ENCODE results near the gene KRTAP21-1. TPM values are rescaled to one million over a fixed set of nuclear protein-coding genes. Genes with fewer than 3 reads are reported as not detected.

The KRTAP21-1 gene
- total RNA-seq, 1 experiment from 2014 or later = not detected

DNA sequence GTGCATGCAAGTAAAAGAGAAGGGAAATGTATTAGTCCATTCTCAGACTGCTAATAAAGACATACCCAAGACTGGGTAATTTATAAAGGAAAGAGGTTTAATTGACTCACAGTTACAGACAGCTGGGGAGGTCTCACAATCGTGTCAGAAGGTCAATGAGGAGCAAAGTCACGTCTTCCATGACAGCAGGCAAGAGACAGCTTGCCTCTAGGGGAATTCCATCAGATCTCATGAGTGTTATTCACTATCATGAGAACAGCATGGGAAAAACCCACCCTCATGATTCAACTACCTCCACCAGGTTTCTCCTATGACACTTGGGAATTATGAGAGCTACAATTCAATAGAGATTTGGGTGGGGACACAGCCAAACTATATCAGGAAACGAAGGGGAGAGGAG, 44.7 kb downstream of the KRTAP21-1 start:
- no peak overlapping the region for H4K91ac ChIP-seq (ENCODE audit: insufficient read length, low read depth, low read length)
- no peak overlapping the region for H4K8ac ChIP-seq (replicated peaks; ENCODE audit: insufficient read length, low read depth, low read length)
- H2AK5ac ChIP-seq (ENCODE audit: insufficient read length, low read length) = no peak overlapping the region
- no peak overlapping the region for H3K18ac ChIP-seq (ENCODE audit: insufficient read length, low read depth, low read length)
- no peaks in the 10 kb centered on the region for H4K20me1 ChIP-seq (ENCODE audit: control insufficient read depth, insufficient read depth, insufficient read length)
- Mint-ChIP-seq H3K9me3 (peaks cover 5 to 17% of the 10 kb centered on the region in 2 experiments), H3K36me3 (ENCODE audit: insufficient read depth in 1 of 3, low read depth in 3 of 3) (peaks cover 0 to 17% (median 0%) of the 10 kb centered on the region in 3 experiments; a peak in 3 of 7 replicates), H3K4me3 (no peak overlapping the region), H3K4me1 (no peaks in the 10 kb centered on the region), H3K27me3 (ENCODE audit: low read depth) (peaks cover 1% of the 10 kb centered on the region; the same call in 1 of the 2 replicates), H3K27ac (no peak overlapping the region)
- H2BK20ac ChIP-seq (ENCODE audit: low read depth, low read length, poor library complexity, severe bottlenecking) = no peak overlapping the region
- TF ChIP-seq, protein P1, sequence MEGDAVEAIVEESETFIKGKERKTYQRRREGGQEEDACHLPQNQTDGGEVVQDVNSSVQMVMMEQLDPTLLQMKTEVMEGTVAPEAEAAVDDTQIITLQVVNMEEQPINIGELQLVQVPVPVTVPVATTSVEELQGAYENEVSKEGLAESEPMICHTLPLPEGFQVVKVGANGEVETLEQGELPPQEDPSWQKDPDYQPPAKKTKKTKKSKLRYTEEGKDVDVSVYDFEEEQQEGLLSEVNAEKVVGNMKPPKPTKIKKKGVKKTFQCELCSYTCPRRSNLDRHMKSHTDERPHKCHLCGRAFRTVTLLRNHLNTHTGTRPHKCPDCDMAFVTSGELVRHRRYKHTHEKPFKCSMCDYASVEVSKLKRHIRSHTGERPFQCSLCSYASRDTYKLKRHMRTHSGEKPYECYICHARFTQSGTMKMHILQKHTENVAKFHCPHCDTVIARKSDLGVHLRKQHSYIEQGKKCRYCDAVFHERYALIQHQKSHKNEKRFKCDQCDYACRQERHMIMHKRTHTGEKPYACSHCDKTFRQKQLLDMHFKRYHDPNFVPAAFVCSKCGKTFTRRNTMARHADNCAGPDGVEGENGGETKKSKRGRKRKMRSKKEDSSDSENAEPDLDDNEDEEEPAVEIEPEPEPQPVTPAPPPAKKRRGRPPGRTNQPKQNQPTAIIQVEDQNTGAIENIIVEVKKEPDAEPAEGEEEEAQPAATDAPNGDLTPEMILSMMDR (conservative IDR thresholded peaks at IDR 0.05) = no peak
- no peak overlapping the region for H2BK15ac ChIP-seq (ENCODE audit: low read depth, low read length)
- H2BK12ac ChIP-seq (ENCODE audit: insufficient read length, low read depth, low read length) = no peak overlapping the region
- H4K5ac ChIP-seq (ENCODE audit: insufficient read length, low read depth, low read length) = no peak overlapping the region
- no peak overlapping the region for H2AFZ ChIP-seq (ENCODE audit: low read length)
- no peak overlapping the region for H3K14ac ChIP-seq (ENCODE audit: insufficient read depth, low read length)
- no peak for DNase-seq
- H3K9ac ChIP-seq (ENCODE audit: extremely low read depth, insufficient read length, low read length) = no peak overlapping the region
- H3K56ac ChIP-seq (ENCODE audit: insufficient read length, low read depth, low read length) = no peak overlapping the region
- no peaks in the 10 kb centered on the region for H3K27me3 ChIP-seq (ENCODE audit: insufficient read depth, low read length)
- H3K9me3 ChIP-seq (ENCODE audit: control insufficient read depth, low read depth, low read length) = no peaks in the 10 kb centered on the region
- no peaks in the 10 kb centered on the region for H3K23me2 ChIP-seq (ENCODE audit: insufficient read length, low read depth, low read length, poor library complexity, severe bottlenecking)
- H3K79me2 ChIP-seq (ENCODE audit: insufficient read depth, low read length) = no peaks in the 10 kb centered on the region
- no peak overlapping the region for H2BK5ac ChIP-seq (ENCODE audit: insufficient read length, low read length)
- WGBS (ENCODE audit: extremely low coverage, insufficient read length, low lambda C conversion rate) = no CpG with 5 or more reads among the region's 3 CpGs
- no peaks in the 10 kb centered on the region for H3K4me1 ChIP-seq (ENCODE audit: insufficient read depth, low read length)
- H3K23ac ChIP-seq (ENCODE audit: insufficient read length, low read depth, low read length) = no peak overlapping the region
- no peak overlapping the region for H3T11ph ChIP-seq (ENCODE audit: low read length)
- no peak overlapping the region for H3K4ac ChIP-seq (ENCODE audit: low read depth, low read length)
- H3K79me1 ChIP-seq (ENCODE audit: insufficient read depth, low read depth, low read length, poor library complexity, severe bottlenecking) = no peaks in the 10 kb centered on the region
- no peak overlapping the region for H2BK120ac ChIP-seq (ENCODE audit: low read depth, low read length, poor library complexity, severe bottlenecking)
- H3K4me2 ChIP-seq (ENCODE audit: insufficient read depth, insufficient read length, low read length) = no peak overlapping the region
- no peak overlapping the region for H3K27ac ChIP-seq (ENCODE audit: insufficient read length, low read depth, low read length)
